ENCODE data around the gene AAK1. TPM values are rescaled to one million over a fixed set of nuclear protein-coding genes. Genes with fewer than 3 reads are reported as not detected.

The AAK1 gene
- total RNA-seq, 3 donors from 2014 or later (not counting 1 experiment from before 2014, with no cell fraction given): 174 to 249 (median 204) TPM

- no peaks in the 10 kb centered on the region for H3K27me3 Mint-ChIP-seq (ENCODE audit: low read depth in 2 of 2)
- ATAC-seq: peak; percentile 10 to 22 (median 19)
- Histone ChIP-seq H3K27ac (ENCODE audit: low read length) (peak overlapping the region; percentile 68), H3K36me3 (ENCODE audit: control insufficient read depth, insufficient read depth, low read length) (peaks cover 2% of the 10 kb centered on the region), H3K4me1 (ENCODE audit: control insufficient read depth, insufficient read depth, low read length) (peaks cover 56% of the 10 kb centered on the region), H3K27me3 (ENCODE audit: control insufficient read depth, insufficient read depth, low read length) (no peaks in the 10 kb centered on the region), H3K9me3 (ENCODE audit: control insufficient read depth, insufficient read depth, low read length) (no peaks in the 10 kb centered on the region), H3K4me3 (ENCODE audit: low read length) (peak overlapping the region; percentile 83)
- intact Hi-C loops (cut with micrococcal nuclease): loop anchor here (2.0 to 10.0 kb wide), 3 partner anchors 14 to 184 kb away; partner anchors contain the start of gene GMCL1
- H3K9me3 Mint-ChIP-seq: no peaks in the 10 kb centered on the region
- DNase-seq: peak; percentile 37 to 71
- TF ChIP-seq CTCF (IDR thresholded peaks at IDR 0.05): no peak
- H3K4me3 Mint-ChIP-seq: peak overlapping the region; percentile 97
- peak overlapping the region; percentile 95 to 97 for H3K27ac Mint-ChIP-seq
- H3K4me1 Mint-ChIP-seq: peaks cover 86 to 88% of the 10 kb centered on the region in 2 donors
- WGBS (ENCODE audit: insufficient coverage): under 1% methylated on average over 58 of the region's 58 CpGs
- no peaks in the 10 kb centered on the region for H3K36me3 Mint-ChIP-seq
Observed at GRCh38 chr2:69642709-69643601, 584 bp downstream of the AAK1 start.

- H3K4me1 ChIP-seq (ENCODE audit: control insufficient read depth, insufficient read depth, low read length): peaks cover 49% of the 10 kb centered on the region
- no peaks in the 10 kb centered on the region for H3K9me3 ChIP-seq (ENCODE audit: control insufficient read depth, insufficient read depth, low read length)
- H3K9me3 Mint-ChIP-seq: no peaks in the 10 kb centered on the region
- no peak for TF ChIP-seq CTCF (IDR thresholded peaks at IDR 0.05)
- DNase-seq: peak in 1 of 2 donors; percentile 41
- peak overlapping the region; percentile 95 to 97 for H3K27ac Mint-ChIP-seq
- peaks cover 2% of the 10 kb centered on the region for H3K36me3 ChIP-seq (ENCODE audit: control insufficient read depth, insufficient read depth, low read length)
- intact Hi-C loops (cut with micrococcal nuclease): loop anchor here (2.0 to 10.0 kb wide), 3 partner anchors 13 to 185 kb away; partner anchors contain the start of gene GMCL1
- H3K27me3 ChIP-seq (ENCODE audit: control insufficient read depth, insufficient read depth, low read length): no peaks in the 10 kb centered on the region
- ATAC-seq: no peak
- peak overlapping the region; percentile 97 for H3K4me3 Mint-ChIP-seq
- H3K27me3 Mint-ChIP-seq (ENCODE audit: low read depth in 2 of 2): no peaks in the 10 kb centered on the region
- 30% methylated on average over 6 of the region's 12 CpGs for WGBS (ENCODE audit: insufficient coverage)
- peak overlapping the region; percentile 83 for H3K4me3 ChIP-seq (ENCODE audit: low read length)
- peak overlapping the region; percentile 68 for H3K27ac ChIP-seq (ENCODE audit: low read length)
- peaks cover 90 to 91% of the 10 kb centered on the region in 2 donors for H3K4me1 Mint-ChIP-seq
- H3K36me3 Mint-ChIP-seq: no peaks in the 10 kb centered on the region
Observed at GRCh38 chr2:69641887-69642708, 1.4 kb downstream of the AAK1 start.

GRCh38 chr2:69641471-69641870 is 2.1 kb downstream of the AAK1 start:
- H3K4me1 ChIP-seq (ENCODE audit: control insufficient read depth, insufficient read depth, low read length): peaks cover 50% of the 10 kb centered on the region
- no peak for DNase-seq
- Mint-ChIP-seq H3K9me3 (no peaks in the 10 kb centered on the region), H3K27me3 (ENCODE audit: low read depth in 2 of 2) (no peaks in the 10 kb centered on the region), H3K4me3 (peak overlapping the region; percentile 97), H3K27ac (peak overlapping the region; percentile 95 to 97), H3K4me1 (peaks cover 86 to 88% of the 10 kb centered on the region in 2 donors), H3K36me3 (no peaks in the 10 kb centered on the region)
- peaks cover 2% of the 10 kb centered on the region for H3K36me3 ChIP-seq (ENCODE audit: control insufficient read depth, insufficient read depth, low read length)
- H3K27ac ChIP-seq (ENCODE audit: low read length): peak overlapping the region; percentile 8
- no peaks in the 10 kb centered on the region for H3K27me3 ChIP-seq (ENCODE audit: control insufficient read depth, insufficient read depth, low read length)
- H3K4me3 ChIP-seq (ENCODE audit: low read length): peak overlapping the region; percentile 83
- TF ChIP-seq CTCF (IDR thresholded peaks at IDR 0.05): no peak
- intact Hi-C loops (cut with micrococcal nuclease): loop anchor here (5.0 to 10.0 kb wide), 2 partner anchors 47 to 186 kb away; partner anchors contain the start of gene GMCL1
- no peak for ATAC-seq
- WGBS (ENCODE audit: insufficient coverage): 75% methylated on average over 3 of the region's 3 CpGs
- no peaks in the 10 kb centered on the region for H3K9me3 ChIP-seq (ENCODE audit: control insufficient read depth, insufficient read depth, low read length)

Data from natural killer cell (primary cell).